Kasumi-1 (cell line): ENCODE measurements around the gene STH.

Experiments
- DNase-seq, 2 experiments: peaks; one replicate each; lab custom pipeline; 2025; lab: John Stamatoyannopoulos, UW

The STH gene

DNA sequence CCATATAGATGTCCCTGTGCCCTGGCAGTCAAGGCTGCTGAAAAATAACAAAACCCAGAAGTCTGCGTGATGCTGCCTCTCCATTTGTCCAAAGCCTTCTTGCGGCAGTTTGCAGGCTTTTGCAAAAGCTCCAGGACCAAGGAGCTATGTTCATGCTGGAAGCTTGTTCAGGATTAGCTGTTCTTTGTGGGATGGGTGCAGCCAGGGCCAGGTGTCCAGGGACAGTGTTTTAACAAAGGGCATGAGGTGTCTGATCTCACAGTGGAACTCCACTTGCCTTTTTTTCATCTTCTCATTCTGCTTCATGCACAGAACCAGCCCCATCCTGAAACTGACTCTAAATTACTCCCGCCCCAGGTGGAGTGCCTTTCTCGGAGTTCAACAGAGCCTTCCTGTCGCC is 31.7 kb upstream of the STH start:
- DNase-seq = no peak

DNA sequence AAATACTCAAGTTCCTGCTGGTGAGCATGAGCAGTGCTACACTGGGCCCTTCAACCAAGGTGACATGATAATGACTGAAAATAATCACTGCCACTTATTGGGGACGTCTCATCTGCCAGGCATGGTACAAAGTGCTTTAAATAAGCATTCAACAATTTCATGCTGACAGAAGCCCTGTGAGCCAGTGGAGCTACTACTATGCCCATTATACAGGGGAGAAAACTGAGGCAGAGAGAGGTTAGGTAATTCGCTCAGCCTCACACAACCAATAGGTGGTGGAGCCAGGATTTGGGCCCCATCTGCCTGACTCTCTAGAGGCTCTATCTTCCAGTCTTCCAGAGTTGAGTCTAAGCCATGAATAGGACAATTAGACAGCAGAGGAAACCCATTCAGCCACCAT is 30.3 kb upstream of the STH start:
- DNase-seq = no peak

DNA sequence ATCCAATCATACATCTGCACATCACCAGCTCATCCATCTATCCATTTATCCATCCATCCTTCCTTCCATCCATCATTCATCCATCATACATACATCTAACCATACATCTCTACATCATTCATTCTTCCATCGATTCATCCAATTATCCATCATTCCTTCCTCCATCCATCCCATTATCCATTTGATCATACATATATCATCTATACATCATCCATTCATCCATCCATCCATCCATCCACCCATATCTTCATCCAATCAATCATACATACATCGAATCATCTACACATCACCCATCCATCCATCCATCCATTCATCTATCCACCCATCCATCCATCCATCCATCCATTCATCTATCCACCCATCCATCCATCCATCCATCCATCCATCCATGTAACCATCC is 29.3 kb upstream of the STH start:
- no peak for DNase-seq

- no peak for DNase-seq
Observed at GRCh38 chr17:45970659-45971058, 28.4 kb upstream of the STH start.

- DNase-seq = no peak
Observed at GRCh38 chr17:45971698-45972141, 27.3 kb upstream of the STH start.

GRCh38 chr17:45972531-45972930 is 26.5 kb upstream of the STH start:
- DNase-seq = no peak

DNA sequence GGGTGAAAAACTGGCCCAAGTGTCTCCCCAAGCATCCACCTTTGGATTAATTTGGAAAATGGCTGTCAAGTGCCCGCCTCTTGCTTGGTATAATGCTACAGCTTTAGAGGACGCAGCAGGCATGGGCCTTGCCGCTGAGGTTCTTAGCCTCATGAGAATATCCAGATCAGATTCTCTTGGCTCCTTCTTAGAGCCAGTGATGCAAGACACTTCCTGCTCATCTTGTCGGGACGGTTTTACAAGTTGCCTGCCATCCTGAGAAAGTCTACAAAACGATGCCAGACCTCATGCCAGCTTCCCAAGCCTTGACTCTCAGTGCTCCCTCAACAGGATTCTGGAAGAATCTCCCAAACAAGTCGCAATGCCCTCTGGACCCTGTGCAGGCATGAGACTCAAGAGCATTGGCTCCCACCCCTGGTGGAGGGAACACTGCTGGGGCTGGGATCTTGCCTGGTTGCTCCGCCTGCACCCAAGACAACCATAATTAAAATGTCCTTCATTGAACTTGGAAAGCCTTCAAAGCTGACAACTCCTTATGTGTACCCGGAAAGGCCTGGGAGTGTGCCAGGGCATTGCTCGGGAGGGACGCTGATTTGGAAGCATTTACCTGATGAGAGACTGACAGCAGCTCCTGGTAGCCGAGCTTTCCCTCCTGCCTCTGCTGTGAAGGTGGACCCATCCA is 25.8 kb upstream of the STH start:
- DNase-seq = no peak

DNA sequence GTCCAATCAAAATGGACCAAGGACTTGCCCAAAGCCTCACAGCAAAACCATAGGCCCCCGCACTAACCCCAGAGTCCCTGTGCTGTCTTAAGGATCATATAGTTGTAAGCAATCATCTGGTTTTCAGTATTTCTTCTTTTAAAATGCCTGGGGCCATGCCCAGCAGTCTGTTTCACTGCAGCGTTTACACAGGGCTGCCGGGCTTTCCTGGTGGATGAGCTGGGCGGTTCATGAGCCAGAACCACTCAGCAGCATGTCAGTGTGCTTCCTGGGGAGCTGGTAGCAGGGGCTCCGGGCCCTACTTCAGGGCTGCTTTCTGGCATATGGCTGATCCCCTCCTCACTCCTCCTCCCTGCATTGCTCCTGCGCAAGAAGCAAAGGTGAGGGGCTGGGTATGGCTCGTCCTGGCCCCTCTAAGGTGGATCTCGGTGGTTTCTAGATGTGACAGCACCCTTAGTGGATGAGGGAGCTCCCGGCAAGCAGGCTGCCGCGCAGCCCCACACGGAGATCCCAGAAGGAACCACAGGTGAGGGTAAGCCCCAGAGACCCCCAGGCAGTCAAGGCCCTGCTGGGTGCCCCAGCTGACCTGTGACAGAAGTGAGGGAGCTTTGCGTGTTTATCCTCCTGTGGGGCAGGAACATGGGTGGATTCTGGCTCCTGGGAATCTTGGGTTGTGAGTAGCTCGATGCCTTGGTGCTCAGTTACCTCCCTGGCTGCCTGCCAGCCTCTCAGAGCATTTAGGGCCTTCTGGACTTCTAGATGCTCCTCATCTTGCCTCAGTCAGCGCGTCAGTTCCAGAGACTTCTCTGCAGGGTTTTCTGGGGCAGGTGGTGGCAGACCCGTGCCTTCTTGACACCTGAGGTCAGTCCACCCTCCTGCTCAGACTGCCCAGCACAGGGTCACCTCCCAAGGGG is 24.8 kb upstream of the STH start:
- DNase-seq = no peak

DNA sequence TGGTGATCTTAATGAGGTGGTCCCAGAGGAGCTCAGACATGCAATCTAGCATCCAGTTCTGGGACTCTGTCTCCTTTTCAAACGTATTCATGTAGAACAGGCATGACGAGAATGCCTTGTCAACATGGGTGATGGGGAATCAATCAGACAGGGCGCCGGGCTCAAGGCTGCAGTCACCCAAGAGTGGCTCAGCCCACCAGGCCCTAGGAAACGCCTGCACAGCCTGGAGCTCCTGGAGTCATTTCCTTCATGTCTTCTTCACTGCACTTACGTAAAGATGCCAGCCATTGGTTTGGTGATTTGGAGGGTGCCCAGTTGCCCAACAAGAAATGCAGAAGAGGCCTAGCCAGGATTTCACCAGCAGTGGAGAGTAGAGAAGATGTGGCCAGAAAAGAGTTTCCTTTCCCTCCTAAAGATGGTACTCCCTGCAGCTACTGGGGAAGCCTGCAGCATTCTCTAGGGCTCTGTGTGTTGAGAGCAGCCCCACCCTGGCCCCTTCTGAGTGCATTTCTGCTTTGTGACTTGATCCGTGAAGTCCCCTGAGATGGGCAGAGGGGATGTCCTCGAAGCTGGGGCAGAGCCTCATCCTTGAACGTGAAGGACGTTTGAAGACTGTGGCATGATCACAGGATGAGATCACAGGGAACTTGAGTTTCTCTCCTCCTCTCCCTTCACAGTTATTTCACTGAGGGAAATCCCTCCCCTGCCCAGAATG is 24.0 kb upstream of the STH start:
- no peak for DNase-seq

- DNase-seq = no peak
Observed at GRCh38 chr17:45975640-45976295, 23.3 kb upstream of the STH start.

DNA sequence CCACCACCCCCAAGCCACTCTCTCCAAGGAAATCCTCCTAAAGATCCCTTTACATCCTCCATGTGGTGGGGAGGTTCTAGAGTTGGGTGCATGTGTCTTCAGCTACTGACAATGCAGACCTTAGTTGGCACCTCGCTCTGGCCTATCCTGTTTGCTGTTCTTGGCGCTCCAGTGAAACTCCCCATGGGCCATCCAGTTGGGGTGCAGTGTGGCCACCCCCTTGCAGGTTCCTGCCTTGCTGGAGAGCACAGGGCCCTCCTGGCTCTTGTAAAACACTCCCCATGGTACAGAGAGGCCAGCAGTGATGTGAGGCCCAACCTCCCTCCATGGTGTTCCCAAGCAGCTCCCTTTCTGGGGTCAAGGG is 22.7 kb upstream of the STH start:
- no peak for DNase-seq

GRCh38 chr17:45976755-45977505 is 22.1 kb upstream of the STH start:
- no peak for DNase-seq

DNA sequence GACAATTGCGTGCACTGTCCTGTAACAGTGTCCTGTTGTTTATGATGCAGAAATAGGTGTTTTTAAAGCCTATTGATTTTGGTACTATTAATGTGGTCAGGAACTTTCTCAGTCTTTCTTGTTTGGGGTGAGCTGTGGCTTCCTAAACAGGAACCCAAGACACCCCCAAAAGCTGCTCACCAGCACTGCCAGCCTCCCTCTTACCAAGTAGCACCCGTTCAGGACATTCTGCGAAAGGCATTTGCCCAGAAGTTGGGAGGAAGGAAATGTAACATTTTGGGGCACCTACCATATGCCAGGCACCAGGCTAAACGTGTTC is 21.6 kb upstream of the STH start:
- DNase-seq = no peak

- DNase-seq = no peak
Observed at GRCh38 chr17:45977976-45978626, 20.9 kb upstream of the STH start.

DNA sequence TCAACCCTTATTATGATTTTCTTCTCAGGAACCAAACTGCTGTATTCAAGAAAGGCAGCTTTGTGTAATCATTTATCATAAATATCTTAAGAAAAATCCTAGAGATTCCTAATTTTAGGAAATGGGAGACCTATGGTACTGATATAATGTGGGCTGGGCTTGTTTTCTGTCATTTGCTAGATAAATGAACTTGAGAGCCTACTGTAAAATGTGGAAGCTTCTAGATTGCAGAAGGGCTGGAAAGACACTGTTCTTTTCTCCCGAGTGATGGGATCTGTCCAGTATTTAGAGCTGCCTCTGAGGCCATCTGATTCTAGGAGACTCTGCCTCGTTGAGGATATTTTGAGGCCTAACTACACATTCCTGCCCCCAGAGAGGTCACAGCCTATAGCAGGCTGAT is 19.9 kb upstream of the STH start:
- no peak for DNase-seq

DNA sequence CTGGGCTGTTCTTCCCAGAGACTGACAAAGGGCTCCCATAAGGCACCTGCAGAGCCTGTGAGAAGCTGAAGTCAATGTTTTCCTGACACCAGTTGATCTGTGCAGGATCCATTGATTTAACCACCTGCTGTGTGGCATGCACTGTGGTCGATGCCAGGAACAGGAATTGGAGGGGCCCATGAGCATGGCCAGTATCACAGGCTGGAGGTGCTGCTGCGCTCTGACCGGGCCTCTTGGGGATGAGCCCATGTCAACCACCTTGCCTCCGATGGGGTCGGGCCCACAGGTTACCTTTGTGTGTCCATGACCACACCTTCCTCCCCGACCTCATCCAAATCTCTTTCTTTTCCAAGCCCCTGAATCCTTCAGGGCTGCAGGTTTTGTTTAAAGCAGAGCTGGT is 18.2 kb upstream of the STH start:
- DNase-seq = no peak

DNA sequence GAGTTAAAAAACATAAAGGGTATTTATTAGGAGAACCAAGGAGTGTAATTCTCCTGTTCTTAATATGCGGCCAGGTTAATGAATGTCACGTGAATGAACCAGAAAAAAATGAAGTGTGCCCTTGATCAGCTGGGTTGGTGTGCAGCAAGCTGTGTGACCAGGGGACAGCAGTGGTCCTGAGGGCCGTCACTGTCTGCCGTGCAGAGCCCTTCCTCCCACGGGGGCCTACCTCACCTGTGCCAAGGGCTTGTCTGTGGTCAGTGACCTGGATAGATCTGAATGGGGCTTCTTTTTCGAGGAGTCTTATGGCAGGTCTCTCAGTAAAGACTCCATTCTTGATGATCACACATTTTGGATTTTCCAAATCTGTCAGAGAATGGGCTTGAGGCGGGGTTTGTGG is 17.7 kb upstream of the STH start:
- DNase-seq = no peak

DNA sequence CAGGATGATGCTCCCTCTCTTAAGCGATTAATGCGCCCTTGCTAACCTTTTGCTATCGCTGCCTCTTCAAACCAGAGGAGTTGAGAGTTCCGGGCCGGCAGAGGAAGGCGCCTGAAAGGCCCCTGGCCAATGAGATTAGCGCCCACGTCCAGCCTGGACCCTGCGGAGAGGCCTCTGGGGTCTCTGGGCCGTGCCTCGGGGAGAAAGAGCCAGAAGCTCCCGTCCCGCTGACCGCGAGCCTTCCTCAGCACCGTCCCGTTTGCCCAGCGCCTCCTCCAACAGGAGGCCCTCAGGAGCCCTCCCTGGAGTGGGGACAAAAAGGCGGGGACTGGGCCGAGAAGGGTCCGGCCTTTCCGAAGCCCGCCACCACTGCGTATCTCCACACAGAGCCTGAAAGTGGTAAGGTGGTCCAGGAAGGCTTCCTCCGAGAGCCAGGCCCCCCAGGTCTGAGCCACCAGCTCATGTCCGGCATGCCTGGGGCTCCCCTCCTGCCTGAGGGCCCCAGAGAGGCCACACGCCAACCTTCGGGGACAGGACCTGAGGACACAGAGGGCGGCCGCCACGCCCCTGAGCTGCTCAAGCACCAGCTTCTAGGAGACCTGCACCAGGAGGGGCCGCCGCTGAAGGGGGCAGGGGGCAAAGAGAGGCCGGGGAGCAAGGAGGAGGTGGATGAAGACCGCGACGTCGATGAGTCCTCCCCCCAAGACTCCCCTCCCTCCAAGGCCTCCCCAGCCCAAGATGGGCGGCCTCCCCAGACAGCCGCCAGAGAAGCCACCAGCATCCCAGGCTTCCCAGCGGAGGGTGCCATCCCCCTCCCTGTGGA is 16.0 kb upstream of the STH start:
- DNase-seq = no peak

DNA sequence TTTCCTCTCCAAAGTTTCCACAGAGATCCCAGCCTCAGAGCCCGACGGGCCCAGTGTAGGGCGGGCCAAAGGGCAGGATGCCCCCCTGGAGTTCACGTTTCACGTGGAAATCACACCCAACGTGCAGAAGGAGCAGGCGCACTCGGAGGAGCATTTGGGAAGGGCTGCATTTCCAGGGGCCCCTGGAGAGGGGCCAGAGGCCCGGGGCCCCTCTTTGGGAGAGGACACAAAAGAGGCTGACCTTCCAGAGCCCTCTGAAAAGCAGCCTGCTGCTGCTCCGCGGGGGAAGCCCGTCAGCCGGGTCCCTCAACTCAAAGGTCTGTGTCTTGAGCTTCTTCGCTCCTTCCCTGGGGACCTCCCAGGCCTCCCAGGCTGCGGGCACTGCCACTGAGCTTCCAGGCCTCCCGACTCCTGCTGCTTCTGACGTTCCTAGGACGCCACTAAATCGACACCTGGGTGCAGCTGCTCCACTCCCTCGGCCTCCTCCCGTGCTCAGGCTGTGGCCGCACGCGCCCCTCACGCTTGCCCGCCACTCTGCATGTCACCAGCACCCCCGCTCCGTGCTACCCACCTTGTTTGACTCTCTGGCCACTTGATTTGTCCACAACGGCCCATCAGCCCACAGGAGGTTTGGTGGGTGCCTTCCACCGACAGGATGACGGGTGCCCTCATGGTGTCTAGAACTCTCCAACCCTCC is 15.3 kb upstream of the STH start:
- DNase-seq = no peak

- DNase-seq = no peak
Observed at GRCh38 chr17:45984368-45984767, 14.7 kb upstream of the STH start.
